Measurements from ENCODE around the gene PCDH19.

GRCh38 chrX:100368167-100368566 lies 41.9 kb downstream of the PCDH19 start:
- TF ChIP-seq POLR2A (IDR thresholded peaks at IDR 0.05) = no peak
- TF ChIP-seq, protein P1, sequence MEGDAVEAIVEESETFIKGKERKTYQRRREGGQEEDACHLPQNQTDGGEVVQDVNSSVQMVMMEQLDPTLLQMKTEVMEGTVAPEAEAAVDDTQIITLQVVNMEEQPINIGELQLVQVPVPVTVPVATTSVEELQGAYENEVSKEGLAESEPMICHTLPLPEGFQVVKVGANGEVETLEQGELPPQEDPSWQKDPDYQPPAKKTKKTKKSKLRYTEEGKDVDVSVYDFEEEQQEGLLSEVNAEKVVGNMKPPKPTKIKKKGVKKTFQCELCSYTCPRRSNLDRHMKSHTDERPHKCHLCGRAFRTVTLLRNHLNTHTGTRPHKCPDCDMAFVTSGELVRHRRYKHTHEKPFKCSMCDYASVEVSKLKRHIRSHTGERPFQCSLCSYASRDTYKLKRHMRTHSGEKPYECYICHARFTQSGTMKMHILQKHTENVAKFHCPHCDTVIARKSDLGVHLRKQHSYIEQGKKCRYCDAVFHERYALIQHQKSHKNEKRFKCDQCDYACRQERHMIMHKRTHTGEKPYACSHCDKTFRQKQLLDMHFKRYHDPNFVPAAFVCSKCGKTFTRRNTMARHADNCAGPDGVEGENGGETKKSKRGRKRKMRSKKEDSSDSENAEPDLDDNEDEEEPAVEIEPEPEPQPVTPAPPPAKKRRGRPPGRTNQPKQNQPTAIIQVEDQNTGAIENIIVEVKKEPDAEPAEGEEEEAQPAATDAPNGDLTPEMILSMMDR (IDR thresholded peaks at IDR 0.05) = no peak

Data from testis (tissue), 2 donors.